ENCODE measurements around the gene SNAP47.

- TF ChIP-seq CTCF (IDR thresholded peaks at IDR 0.05; ENCODE audit: low read length) = no peak
- no peak for TF ChIP-seq EZH2 (optimal IDR thresholded peaks at IDR 0.05; ENCODE audit: low read depth, low read length)
Observed at GRCh38 chr1:227749225-227749624, 14.0 kb downstream of the SNAP47 start.

Measured in MM.1S (cell line).